A172 (cell line): ENCODE data around the gene SPHK2. TPM values are rescaled to one million over a fixed set of nuclear protein-coding genes. Genes with fewer than 3 reads are reported as not detected.
"Not testable (repeated sequence)": the region's sequence is repeated elsewhere in the genome, so short reads cannot be mapped to it uniquely, and the experiment has no call there.

Source experiments
- DNase-seq: peaks from one replicate; pipeline ENCODE4 v3.0.0-alpha.2; 2015; ENCODE audit warnings: low spot score
- total RNA-seq: library from RNA; depleted of rRNA; stranded (reverse); fragments of >200 nt; shearing (Covaris generic); gene quantifications from 2 replicates; pipeline ENCODE4 v1.2.3, GENCODE V29; 2014

SPHK2 gene
- total RNA-seq, 1 experiment from 2014 or later = 7.6 TPM

GRCh38 chr19:48658483-48658882 is 39.2 kb downstream of the SPHK2 start:
- DNase-seq = no peak

DNA sequence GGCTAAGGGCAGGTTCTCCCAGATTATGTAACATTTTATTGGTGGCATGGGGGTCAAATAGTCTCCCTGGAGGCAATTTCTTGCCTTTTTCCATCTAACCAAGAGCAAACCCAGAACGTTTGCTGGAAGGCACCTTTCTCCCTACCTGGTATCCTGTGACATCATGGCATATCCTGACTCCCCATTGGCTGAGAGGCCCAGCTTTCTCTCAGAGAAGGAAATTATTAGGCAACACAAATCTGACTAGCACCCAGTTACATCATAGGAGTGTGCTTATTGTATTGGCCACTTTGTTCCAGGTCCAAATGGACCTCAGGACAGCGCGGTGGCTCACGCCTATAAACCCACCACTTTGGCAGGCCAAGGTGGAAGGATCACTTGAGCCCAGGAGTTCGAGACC is 40.5 kb downstream of the SPHK2 start:
- peak; percentile 57 for DNase-seq

DNA sequence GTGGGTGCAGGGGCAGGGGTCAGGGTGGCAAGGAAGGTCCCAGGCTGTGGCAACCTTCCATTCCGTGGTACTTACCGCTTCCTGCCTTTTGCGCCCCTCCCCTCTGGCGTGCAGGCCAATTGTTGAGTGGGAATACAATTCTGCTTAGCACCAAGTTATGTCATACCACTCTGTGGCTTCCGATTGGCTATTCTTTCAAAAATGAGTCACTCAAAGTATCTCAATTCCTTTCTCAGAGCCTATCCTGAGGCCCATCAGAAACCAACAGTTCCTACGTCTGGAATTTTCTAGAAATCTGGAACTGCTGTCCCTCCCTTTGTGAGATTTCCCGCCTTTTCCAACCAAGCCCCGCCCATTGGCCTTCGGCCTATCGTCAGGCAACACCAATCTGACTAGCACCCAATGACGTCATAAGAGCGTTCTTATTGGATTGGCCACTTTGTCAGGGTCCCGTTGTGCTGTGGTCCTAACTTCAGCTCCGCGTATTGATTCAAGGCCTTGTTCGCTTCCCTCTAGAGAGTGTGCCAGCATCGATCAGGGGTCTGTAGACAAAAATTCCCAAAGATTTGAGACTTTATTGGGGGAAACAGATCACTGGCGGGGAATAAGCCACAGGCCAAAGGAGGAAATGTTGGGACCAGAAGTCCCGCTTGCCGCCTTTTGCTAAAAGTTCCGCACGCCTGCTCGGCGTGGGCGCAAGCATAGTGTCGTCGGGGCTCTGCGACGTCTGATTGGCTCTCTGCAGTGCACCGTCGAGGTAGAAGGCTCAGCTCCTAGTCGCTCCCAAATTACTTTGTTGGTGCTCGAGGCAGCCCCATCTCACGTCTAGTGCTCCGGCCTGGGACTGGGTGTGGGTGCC is 41.8 kb downstream of the SPHK2 start:
- DNase-seq = peak; percentile 84

- DNase-seq = no peak
Observed at GRCh38 chr19:48661711-48662090, 42.4 kb downstream of the SPHK2 start.

- DNase-seq = no peak
Observed at GRCh38 chr19:48663667-48664066, 44.4 kb downstream of the SPHK2 start.

- no peak for DNase-seq
Observed at GRCh38 chr19:48664476-48664875, 45.2 kb downstream of the SPHK2 start.

DNA sequence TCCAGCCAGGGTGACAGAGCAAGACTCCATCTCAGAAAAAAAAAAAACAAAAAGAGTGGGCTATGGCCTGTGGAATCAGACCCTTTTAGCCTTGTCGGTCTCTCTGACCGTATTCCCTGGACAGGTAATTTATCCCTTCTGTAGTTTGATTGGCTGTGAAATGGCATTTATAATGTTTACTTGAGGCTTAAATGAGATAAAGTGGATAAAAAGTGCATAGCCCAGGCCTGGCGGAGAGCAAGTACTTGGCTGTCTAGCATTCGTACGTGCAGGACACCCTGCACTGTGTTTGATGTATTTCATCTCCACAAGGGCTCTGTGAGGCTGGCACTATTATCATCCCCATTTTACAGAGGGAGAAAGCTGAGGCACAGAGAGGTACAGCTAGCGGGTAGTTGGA is 46.5 kb downstream of the SPHK2 start:
- no peak for DNase-seq

GRCh38 chr19:48668332-48668731 is 49.0 kb downstream of the SPHK2 start:
- DNase-seq = no peak

GRCh38 chr19:48668761-48669160 is 49.5 kb downstream of the SPHK2 start:
- no peak for DNase-seq

GRCh38 chr19:48669903-48670668 is 50.8 kb downstream of the SPHK2 start:
- no peak for DNase-seq

DNA sequence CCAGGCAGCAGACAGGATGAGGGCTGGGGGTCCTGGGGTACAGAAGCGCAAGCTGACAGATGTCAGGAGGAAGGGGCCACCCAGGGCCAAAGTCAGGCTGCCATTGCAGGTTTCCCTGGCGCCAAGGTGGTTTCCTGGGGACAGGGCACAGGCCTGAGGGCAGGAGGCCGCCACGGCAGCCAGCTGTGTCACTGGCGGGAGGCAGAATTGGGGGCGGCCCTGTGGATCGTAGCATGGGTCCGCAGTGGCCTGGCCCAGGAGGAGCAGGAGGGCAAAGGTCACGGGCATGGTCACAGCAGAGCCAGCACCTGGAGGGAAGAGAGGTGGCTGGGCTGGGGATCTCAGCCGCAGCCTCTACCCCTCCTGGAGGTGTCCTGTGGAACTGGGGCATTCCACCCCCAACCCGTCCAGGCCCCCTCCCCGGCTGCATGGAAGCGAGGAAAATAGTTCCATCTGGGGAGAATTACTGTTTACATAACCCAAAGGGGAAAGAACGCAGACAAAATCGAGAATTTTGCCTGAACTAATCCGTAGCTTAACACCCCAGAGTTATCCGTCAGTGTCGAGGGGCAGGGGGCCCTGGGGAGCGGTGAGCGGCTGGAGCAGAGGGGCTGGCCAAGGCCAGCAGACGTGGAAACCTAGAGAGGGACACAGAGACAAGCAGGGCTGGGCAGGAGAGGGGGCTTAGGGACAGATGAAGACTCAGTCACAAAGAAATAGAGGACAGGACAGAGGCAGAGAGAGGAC is 51.6 kb downstream of the SPHK2 start:
- no peak for DNase-seq

GRCh38 chr19:48671446-48671995 is 52.2 kb downstream of the SPHK2 start:
- DNase-seq = no peak

DNA sequence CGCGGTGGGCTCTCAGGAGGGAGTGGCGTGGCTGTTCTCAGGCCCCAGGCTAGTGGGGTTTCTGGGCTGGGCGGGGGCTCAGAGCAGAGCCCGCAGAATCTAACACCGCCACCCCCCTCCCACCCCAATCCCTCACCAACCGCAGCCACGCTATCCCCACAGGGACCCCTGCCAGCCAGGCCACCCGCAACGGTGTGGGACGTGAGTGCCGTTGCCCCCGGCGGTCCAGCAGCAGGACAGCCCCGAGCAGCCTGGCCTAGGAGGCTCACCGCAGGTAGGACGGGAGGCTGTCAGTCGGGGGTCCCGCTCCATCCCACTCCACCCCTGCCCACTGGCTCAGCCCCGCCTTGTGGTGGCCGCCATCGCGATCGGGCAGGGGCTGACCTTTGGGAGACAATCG is 53.7 kb downstream of the SPHK2 start, which contains the start of gene NTN5:
NTN5 (minus strand) TSS at position 24 of the 400 bp plus-strand sequence. CDS start 2,031 bp downstream, outside the sequence.
- no peak for DNase-seq

GRCh38 chr19:48673436-48674100 is 54.3 kb downstream of the SPHK2 start:
- DNase-seq = no peak

GRCh38 chr19:48674216-48674809 is 55.0 kb downstream of the SPHK2 start:
- no peak for DNase-seq

DNA sequence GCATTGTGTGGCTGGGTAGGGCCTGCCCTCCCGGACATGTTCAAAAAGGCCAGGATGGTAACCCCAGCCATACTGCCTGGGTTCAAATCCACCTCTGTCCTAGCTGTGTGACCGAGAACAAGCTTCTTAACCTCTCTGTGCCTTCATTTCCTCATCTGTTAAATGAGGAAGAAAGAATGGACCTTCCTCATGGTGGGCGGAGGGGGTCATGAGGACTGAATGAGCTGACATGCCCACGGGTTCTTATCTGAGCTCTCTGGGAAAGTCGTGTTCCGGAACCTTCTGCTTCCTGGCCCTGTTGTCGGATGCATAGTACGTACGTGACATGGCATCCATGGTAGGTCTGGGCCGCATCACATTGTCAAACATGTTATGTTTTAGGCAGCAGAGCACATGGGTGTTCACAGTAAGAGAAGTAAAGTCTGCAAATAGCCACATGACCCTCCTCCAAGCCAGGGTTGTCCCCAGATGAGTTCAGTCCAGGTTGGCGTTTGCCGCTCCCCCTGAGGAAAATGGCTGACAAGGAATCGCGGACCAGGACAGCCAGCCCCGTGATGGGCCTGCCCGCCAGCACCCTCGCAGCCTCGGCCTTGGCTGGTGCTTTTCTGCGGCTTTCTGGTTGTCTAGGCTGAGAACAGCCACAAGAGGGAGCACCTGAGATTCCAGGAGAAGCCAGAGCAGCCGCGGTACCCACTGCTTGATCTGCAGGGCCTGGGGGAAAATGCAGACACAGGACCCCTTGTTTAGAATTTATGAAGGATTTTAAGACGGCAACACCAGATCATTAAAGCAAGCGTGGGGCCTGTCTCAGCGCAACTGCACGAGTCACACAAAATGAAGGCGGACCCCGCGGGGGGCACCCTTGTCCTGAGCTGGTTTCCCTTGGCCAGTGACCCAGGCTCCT is 55.9 kb downstream of the SPHK2 start:
- DNase-seq = peak; percentile 53

GRCh38 chr19:48676487-48676886 is 57.2 kb downstream of the SPHK2 start:
- no peak for DNase-seq

- no peak for DNase-seq
Observed at GRCh38 chr19:48676887-48677286, 57.6 kb downstream of the SPHK2 start.

- no peak for DNase-seq
Observed at GRCh38 chr19:48678201-48678600, 58.9 kb downstream of the SPHK2 start.

DNA sequence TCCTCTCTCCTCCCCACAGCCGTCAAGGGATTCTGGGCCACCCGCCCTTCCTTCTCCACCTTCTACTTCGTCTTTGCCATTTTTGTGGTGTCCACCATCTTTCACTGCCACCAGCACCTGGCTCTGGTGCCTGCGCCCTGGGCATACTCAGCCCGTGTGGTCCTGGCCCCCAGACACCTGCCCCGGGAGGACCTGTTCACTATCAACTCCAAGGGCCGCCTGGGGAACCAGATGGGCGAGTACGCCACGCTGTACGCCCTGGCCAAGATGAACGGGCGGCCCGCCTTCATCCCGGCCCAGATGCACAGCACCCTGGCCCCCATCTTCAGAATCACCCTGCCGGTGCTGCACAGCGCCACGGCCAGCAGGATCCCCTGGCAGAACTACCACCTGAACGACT is 60.7 kb downstream of the SPHK2 start:
- DNase-seq = not testable (repeated sequence)
